Measurements from ENCODE around the gene KCNH4. TPM values are rescaled to one million over a fixed set of nuclear protein-coding genes. Genes with fewer than 3 reads are reported as not detected.
A peak's percentile ranks its signal among the peaks of the same experiment; 100 is the strongest.
"Not testable (repeated sequence)": the region's sequence is repeated elsewhere in the genome, so short reads cannot be mapped to it uniquely, and the experiment has no call there.

Gene KCNH4
- total RNA-seq, 1 donor from 2014 or later = not detected

DNA sequence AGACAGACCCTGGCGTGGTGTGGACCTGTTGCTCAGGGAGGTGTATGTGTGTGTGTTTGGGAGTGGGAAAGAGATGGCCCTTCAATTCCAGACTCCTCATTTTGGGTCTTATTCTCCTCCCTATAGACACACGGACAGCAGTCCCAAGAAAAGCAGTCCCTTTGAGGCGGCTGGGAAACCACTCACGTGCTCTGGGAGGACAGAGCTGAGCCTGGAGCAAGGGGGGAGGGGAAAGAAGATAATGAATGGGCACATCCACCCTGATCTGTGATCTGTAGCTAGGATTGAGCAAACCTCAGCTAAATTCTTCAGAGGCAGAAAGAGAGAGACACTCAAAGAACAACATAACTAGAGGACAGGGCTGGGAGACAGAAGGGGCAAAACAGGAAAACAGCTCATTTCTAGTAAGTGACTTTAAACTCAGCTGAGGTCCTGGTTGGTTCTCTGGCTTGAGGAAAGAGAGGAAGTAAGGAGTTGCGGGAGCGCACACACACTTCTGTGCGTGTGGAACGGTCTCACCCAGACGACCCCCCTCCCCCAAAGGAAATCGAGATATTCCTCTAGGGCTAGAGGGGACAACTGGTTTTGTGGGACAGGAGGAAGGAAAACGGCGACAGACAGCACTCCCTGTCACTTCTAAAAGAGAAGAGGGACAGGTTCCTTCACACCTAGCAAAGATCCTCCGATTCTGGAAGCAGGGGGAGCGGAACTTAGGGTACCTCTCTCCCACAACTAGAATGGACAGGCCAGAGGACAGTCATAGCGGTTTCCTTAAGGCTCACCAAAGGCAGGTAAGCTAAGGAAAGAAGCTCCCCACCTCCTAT lies 26.8 kb downstream of the KCNH4 start:
- peak overlapping the region; percentile 93 for H3K4me3 Mint-ChIP-seq
- Histone ChIP-seq H4K20me1 (ENCODE audit: low read depth) (peaks cover 33% of the 10 kb centered on the region), H3K36me3 (no peaks in the 10 kb centered on the region), H3K4me1 (peaks cover 5% of the 10 kb centered on the region), H3K9ac (peak overlapping the region; percentile 93), H3K4me2 (peak overlapping the region; percentile 93), H3K4me3 (peak overlapping the region; percentile 94), H3K27me3 (no peaks in the 10 kb centered on the region), H2AFZ (replicated peaks) (peak overlapping the region; percentile 70), H3K27ac (no peak overlapping the region), H3F3A (ENCODE audit: low read depth) (peaks cover 12% of the 10 kb centered on the region), H3K79me2 (ENCODE audit: low read depth) (peaks cover 55% of the 10 kb centered on the region), H3K9me3 (ENCODE audit: low read depth) (no peaks in the 10 kb centered on the region)
- no peaks in the 10 kb centered on the region for H3K9me3 Mint-ChIP-seq
- peak overlapping the region; percentile 78 for H3K27ac Mint-ChIP-seq
- H3K36me3 Mint-ChIP-seq = no peaks in the 10 kb centered on the region
- DNase-seq (ENCODE audit: low spot score) = peak; percentile 41
- peaks cover 32% of the 10 kb centered on the region for H3K4me1 Mint-ChIP-seq
- TF ChIP-seq, protein P1, sequence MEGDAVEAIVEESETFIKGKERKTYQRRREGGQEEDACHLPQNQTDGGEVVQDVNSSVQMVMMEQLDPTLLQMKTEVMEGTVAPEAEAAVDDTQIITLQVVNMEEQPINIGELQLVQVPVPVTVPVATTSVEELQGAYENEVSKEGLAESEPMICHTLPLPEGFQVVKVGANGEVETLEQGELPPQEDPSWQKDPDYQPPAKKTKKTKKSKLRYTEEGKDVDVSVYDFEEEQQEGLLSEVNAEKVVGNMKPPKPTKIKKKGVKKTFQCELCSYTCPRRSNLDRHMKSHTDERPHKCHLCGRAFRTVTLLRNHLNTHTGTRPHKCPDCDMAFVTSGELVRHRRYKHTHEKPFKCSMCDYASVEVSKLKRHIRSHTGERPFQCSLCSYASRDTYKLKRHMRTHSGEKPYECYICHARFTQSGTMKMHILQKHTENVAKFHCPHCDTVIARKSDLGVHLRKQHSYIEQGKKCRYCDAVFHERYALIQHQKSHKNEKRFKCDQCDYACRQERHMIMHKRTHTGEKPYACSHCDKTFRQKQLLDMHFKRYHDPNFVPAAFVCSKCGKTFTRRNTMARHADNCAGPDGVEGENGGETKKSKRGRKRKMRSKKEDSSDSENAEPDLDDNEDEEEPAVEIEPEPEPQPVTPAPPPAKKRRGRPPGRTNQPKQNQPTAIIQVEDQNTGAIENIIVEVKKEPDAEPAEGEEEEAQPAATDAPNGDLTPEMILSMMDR (IDR thresholded peaks at IDR 0.05) = no peak
- TF ChIP-seq EZH2 (IDR thresholded peaks at IDR 0.05) (no peak), EZH2phosphoT487 (IDR thresholded peaks at IDR 0.05) (no peak)
- peaks cover 4% of the 10 kb centered on the region for H3K27me3 Mint-ChIP-seq (ENCODE audit: insufficient read depth, low read depth)

DNA sequence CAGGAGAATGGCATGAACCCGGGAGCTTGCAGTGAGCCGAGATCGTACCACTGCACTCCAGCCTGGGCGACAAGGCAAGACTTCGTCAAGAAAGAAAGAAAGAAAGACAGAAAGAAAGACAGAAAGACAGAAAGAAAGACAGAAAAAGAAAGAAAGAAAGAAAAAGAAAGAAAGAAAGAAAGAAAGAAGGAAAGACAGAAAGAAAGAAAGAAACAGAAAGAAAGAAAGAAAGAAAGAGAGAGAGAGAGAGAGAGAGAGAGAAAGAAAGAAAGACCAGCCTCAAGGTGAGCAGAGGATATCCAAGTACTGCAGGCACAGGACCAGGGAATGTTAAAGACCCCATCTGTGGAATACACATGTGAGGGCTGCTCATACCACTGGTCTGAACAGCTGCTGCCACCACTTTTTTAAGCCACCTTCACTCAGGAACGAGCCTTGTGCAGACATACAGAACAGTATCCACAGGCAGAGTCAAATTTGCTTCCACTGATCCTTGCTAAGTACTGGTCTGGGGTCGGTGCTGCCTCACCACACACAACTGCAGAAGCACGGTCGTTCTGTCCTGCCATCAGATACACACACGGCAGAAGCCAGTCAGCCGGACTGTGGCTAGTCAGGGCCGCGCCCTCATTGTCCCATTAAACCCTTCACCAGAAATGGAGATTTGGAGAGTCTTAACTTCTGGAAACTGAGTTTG lies 33.9 kb downstream of the KCNH4 start:
- H3K4me1 Mint-ChIP-seq = peaks cover 17% of the 10 kb centered on the region
- no peak overlapping the region for H3K27ac ChIP-seq
- no peaks in the 10 kb centered on the region for H3K27me3 ChIP-seq
- H3K36me3 Mint-ChIP-seq = peaks cover 6% of the 10 kb centered on the region
- H3K27ac Mint-ChIP-seq = no peak overlapping the region
- TF ChIP-seq, protein P1 (IDR thresholded peaks at IDR 0.05) = no peak
- no peak for TF ChIP-seq EZH2phosphoT487 (IDR thresholded peaks at IDR 0.05)
- TF ChIP-seq EZH2 (IDR thresholded peaks at IDR 0.05) = no peak
- H3K9me3 Mint-ChIP-seq = no peaks in the 10 kb centered on the region
- no peak overlapping the region for H3K4me3 ChIP-seq
- H4K20me1 ChIP-seq (ENCODE audit: low read depth) = peaks cover 45% of the 10 kb centered on the region
- peaks cover 68% of the 10 kb centered on the region for H3K79me2 ChIP-seq (ENCODE audit: low read depth)
- no peak overlapping the region for H2AFZ ChIP-seq (replicated peaks)
- H3K4me2 ChIP-seq = no peak overlapping the region
- H3K4me3 Mint-ChIP-seq = no peak overlapping the region
- no peaks in the 10 kb centered on the region for H3K36me3 ChIP-seq
- no peaks in the 10 kb centered on the region for H3K9me3 ChIP-seq (ENCODE audit: low read depth)
- peaks cover 2% of the 10 kb centered on the region for H3K27me3 Mint-ChIP-seq (ENCODE audit: insufficient read depth, low read depth)
- H3K9ac ChIP-seq = no peak overlapping the region
- peaks cover 10% of the 10 kb centered on the region for H3K4me1 ChIP-seq
- peaks cover 6% of the 10 kb centered on the region for H3F3A ChIP-seq (ENCODE audit: low read depth)
- DNase-seq (ENCODE audit: low spot score) = no peak

DNA sequence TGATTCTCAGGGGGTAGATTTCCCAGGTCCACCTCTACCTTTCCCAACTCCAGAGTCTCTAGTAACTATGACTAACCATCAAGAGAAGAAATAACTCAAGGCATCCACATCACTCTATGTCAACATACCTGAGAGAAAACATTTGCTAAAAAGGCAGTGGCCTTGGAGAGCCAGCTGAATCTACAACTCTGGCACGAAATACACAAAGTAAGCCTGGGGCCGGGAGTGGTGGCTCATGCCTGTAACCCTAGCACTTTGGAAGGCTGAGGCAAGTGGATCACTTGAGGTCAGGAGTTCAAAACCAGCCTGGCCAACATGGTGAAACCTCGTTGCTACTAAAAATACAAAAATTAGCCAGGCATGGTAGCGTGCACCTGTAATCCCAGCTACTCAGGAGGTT lies 37.8 kb downstream of the KCNH4 start:
- not testable (repeated sequence) for H3K4me1 Mint-ChIP-seq; H3K9ac ChIP-seq; H3F3A ChIP-seq (ENCODE audit: low read depth); H3K9me3 Mint-ChIP-seq; H3K4me2 ChIP-seq; H2AFZ ChIP-seq (replicated peaks); H3K9me3 ChIP-seq (ENCODE audit: low read depth); H3K27me3 Mint-ChIP-seq (ENCODE audit: insufficient read depth, low read depth); H3K36me3 Mint-ChIP-seq; H3K27ac ChIP-seq; H3K36me3 ChIP-seq; H3K27me3 ChIP-seq; H3K27ac Mint-ChIP-seq; H3K4me3 Mint-ChIP-seq; DNase-seq (ENCODE audit: low spot score); H3K4me3 ChIP-seq
- Histone ChIP-seq H4K20me1 (ENCODE audit: low read depth) (peaks cover 60% of the 10 kb centered on the region), H3K79me2 (ENCODE audit: low read depth) (peaks cover 64% of the 10 kb centered on the region), H3K4me1 (peaks cover 11% of the 10 kb centered on the region)
